ENCODE data around the gene PHF20.
"Not testable (repeated sequence)": the region's sequence is repeated elsewhere in the genome, so short reads cannot be mapped to it uniquely, and the experiment has no call there.

PHF20 gene

DNA sequence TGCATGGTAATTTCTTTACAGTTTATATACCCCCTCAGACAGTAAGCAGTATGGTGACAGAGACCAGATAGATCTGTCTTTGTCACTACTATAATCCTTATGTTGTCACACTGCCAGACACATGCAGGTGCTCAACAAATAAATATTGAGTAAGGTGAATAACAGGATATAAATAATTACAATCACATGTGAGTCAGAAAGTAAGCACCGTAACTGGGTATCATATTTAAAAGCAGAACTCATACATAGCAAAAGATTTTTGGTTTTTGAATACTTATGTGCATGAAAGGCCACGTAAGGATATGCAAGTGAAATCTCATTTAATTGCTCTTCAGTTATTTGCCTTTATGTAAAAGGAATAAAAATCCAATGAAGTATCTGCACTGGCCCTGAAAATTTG lies 214.0 kb downstream of the PHF20 start:
- no peak for DNase-seq

- no peak for DNase-seq
Measured at GRCh38 chr20:35988910-35989463, 217.2 kb downstream of the PHF20 start.

- no peak for DNase-seq
Measured at GRCh38 chr20:35991142-35991771, 219.4 kb downstream of the PHF20 start.

GRCh38 chr20:35992713-35993335 lies 221.0 kb downstream of the PHF20 start:
- DNase-seq, result peak; percentile 8

DNA sequence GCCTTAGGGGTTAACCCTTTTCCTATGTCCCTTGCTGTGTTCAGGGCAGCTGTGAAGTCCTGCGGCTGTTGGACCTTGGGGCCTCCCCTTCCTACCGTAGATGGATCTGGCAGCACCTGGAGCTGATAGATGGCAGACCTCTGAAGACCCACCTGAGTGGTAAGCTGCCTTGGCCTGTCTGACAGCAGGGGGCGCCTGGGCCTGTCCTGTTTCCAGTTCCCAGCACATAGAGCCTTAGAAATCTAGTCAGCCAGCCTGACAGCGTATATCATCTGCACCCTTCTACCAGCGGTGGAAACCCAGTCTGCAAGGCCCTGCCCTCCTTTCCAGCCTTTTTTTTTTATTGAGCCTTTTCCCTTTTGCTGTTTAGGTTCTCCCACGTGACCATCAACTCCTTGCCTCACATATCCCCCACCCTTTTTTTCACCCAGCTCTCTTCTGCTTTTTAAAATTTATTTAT lies 223.2 kb downstream of the PHF20 start:
- peak; percentile 48 for DNase-seq

DNA sequence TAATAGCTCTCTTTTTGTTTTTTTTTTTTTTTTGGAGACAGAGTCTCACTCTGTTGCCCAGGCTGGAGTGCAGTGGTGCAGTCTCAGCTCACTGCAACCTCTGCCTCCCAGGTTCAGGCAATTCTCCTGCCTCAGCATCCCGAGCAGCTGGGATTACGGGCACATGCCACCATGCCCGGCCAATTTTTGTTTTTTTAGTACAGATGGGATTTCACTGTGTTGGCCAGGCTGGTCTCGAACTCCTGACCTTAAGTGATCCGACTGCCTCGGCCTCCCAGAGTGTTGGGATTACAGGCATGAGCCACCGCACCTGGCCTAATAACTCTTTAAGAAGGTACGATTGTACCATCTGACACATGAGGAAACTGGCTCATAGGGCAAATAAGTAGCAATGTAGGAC lies 224.7 kb downstream of the PHF20 start:
- DNase-seq, result not testable (repeated sequence)

Data from NCI-H1436 treated with DMSO at 0.1 percent for 48 hours (cell line).